H1 (cell line): ENCODE data around the gene STAT5A. TPM values are rescaled to one million over a fixed set of nuclear protein-coding genes. Genes with fewer than 3 reads are reported as not detected.

ENCODE experiments used
- KDM5A ChIP-seq: fragments of 200-600 bp; IDR thresholded peaks from 2 replicates; pipeline ENCODE4 v1.7.1; 2012; ENCODE audit warnings: mild to moderate bottlenecking, low read length, inconsistent platforms, mixed read lengths
- POLR2A ChIP-seq, 2 experiments: IDR thresholded peaks; 1 replicate in 1 of 2; 2 replicates in 1 of 2; pipeline ENCODE4 v1.6.1; 2011; ENCODE audit warnings: low read depth in 2 of 2, low read length in 2 of 2, mild to moderate bottlenecking in 2 of 2; ENCODE audit errors: control extremely low read depth in 1 of 2
- RAD21 ChIP-seq, 2 experiments: IDR thresholded peaks in 1 of 2; conservative IDR thresholded peaks in 1 of 2; 2 replicates each; pipeline ENCODE4 v1.6.1; 2011; ENCODE audit warnings: low read depth in 2 of 2, low read length in 2 of 2, improper control_type of control experiment in 1 of 2, inconsistent platforms in 1 of 2, mild to moderate bottlenecking in 1 of 2, moderate library complexity in 1 of 2
- RBBP5 ChIP-seq: IDR thresholded peaks from 2 replicates; pipeline ENCODE4 v1.7.1; 2012; ENCODE audit warnings: low read depth, mild to moderate bottlenecking, inconsistent platforms, low read length, moderate library complexity, borderline replicate concordance
- polyA plus RNA-seq, 7 experiments: library from polyadenylated mRNA; depleted of rRNA in 3 of 7; stranded (reverse) in 5 of 7; unstranded in 2 of 7; fragments of >200 nt in 5 of 7; fragments of 200-250 nt in 2 of 7; gene quantifications; 1 replicate in 5 of 7; 2 replicates in 1 of 7; 4 replicates in 1 of 7; pipeline versions ENCODE4 v1.2.1 to v1.2.3, GENCODE V29; 2011 to 2013; ENCODE audit warnings: missing spikeins in 2 of 7, mixed read lengths in 2 of 7
- total RNA-seq: library from RNA; stranded (reverse); fragmentation: NEBNext Ultra II Directional; extraction: Animal tissue kit (Norgen Biotek cat#: 25700); gene quantifications from 2 replicates; pipeline ENCODE4 v1.2.1, GENCODE V29; 2021
- TF ChIP-seq, protein P1 (sequence below): fragments of 300-600 bp; sonication (generic); IDR thresholded peaks from 2 replicates; pipeline ENCODE4 v1.7.1; 2012; ENCODE audit warnings: low read length, moderate library complexity, mild to moderate bottlenecking, inconsistent platforms; ENCODE audit not compliant: insufficient replicate concordance

The STAT5A gene
- total and polyA plus RNA-seq, 2 of the 8 experiments (the other 6 are each of a cell fraction or from before 2014, with no cell fraction given): 4.2 to 5.4 TPM

DNA sequence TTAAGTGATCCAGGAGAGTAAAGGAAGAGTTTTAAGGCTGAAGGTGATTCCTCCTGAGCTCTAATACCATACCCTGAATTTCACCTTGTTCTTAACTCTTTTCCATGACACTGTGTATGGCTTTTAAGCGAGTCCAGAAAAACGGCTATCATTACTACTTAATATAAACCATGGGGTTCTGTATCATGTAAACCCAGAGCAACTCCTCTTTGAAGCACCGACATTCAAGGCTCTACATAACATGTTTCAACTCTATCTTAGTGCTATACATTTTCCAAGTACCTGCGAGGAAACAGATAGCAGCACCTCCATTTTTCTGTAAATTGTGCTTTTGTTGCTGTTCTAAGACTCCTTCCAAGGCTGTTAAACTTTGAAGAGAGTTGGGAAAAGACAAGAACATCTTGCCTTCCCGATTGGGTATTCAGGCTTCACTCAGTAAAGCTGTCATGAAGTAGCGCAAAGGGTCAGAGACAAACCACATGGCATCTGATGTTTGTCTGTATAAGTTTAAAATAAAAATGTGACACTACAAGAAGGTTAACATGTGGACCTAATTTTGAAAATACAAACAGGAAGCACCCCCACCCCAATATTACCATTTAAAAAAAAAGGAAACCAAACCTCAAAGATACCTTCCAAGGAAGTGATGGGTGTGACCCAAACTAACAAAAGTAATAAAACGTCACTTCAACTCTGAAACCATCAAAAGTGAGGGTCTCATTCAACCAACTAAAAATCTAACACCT, 16.0 kb upstream of the STAT5A start (continued):
- TF ChIP-seq, protein P1, sequence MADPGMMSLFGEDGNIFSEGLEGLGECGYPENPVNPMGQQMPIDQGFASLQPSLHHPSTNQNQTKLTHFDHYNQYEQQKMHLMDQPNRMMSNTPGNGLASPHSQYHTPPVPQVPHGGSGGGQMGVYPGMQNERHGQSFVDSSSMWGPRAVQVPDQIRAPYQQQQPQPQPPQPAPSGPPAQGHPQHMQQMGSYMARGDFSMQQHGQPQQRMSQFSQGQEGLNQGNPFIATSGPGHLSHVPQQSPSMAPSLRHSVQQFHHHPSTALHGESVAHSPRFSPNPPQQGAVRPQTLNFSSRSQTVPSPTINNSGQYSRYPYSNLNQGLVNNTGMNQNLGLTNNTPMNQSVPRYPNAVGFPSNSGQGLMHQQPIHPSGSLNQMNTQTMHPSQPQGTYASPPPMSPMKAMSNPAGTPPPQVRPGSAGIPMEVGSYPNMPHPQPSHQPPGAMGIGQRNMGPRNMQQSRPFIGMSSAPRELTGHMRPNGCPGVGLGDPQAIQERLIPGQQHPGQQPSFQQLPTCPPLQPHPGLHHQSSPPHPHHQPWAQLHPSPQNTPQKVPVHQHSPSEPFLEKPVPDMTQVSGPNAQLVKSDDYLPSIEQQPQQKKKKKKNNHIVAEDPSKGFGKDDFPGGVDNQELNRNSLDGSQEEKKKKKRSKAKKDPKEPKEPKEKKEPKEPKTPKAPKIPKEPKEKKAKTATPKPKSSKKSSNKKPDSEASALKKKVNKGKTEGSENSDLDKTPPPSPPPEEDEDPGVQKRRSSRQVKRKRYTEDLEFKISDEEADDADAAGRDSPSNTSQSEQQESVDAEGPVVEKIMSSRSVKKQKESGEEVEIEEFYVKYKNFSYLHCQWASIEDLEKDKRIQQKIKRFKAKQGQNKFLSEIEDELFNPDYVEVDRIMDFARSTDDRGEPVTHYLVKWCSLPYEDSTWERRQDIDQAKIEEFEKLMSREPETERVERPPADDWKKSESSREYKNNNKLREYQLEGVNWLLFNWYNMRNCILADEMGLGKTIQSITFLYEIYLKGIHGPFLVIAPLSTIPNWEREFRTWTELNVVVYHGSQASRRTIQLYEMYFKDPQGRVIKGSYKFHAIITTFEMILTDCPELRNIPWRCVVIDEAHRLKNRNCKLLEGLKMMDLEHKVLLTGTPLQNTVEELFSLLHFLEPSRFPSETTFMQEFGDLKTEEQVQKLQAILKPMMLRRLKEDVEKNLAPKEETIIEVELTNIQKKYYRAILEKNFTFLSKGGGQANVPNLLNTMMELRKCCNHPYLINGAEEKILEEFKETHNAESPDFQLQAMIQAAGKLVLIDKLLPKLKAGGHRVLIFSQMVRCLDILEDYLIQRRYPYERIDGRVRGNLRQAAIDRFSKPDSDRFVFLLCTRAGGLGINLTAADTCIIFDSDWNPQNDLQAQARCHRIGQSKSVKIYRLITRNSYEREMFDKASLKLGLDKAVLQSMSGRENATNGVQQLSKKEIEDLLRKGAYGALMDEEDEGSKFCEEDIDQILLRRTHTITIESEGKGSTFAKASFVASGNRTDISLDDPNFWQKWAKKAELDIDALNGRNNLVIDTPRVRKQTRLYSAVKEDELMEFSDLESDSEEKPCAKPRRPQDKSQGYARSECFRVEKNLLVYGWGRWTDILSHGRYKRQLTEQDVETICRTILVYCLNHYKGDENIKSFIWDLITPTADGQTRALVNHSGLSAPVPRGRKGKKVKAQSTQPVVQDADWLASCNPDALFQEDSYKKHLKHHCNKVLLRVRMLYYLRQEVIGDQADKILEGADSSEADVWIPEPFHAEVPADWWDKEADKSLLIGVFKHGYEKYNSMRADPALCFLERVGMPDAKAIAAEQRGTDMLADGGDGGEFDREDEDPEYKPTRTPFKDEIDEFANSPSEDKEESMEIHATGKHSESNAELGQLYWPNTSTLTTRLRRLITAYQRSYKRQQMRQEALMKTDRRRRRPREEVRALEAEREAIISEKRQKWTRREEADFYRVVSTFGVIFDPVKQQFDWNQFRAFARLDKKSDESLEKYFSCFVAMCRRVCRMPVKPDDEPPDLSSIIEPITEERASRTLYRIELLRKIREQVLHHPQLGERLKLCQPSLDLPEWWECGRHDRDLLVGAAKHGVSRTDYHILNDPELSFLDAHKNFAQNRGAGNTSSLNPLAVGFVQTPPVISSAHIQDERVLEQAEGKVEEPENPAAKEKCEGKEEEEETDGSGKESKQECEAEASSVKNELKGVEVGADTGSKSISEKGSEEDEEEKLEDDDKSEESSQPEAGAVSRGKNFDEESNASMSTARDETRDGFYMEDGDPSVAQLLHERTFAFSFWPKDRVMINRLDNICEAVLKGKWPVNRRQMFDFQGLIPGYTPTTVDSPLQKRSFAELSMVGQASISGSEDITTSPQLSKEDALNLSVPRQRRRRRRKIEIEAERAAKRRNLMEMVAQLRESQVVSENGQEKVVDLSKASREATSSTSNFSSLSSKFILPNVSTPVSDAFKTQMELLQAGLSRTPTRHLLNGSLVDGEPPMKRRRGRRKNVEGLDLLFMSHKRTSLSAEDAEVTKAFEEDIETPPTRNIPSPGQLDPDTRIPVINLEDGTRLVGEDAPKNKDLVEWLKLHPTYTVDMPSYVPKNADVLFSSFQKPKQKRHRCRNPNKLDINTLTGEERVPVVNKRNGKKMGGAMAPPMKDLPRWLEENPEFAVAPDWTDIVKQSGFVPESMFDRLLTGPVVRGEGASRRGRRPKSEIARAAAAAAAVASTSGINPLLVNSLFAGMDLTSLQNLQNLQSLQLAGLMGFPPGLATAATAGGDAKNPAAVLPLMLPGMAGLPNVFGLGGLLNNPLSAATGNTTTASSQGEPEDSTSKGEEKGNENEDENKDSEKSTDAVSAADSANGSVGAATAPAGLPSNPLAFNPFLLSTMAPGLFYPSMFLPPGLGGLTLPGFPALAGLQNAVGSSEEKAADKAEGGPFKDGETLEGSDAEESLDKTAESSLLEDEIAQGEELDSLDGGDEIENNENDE: no peak
- TF ChIP-seq POLR2A (IDR thresholded peaks at IDR 0.05; ENCODE audit: control extremely low read depth in 1 of 2, low read depth in 2 of 2, low read length in 2 of 2) (no peak), KDM5A (no peak), RBBP5 (no peak), RAD21 (IDR thresholded peaks at IDR 0.05 in 1 of 2, conservative IDR thresholded peaks at IDR 0.05 in 1 of 2; ENCODE audit: low read depth in 2 of 2, low read length in 2 of 2) (no peak)
- TF ChIP-seq, all 59 proteins: peak for 0
